ENCODE results near the gene PTPRN2. TPM values are rescaled to one million over a fixed set of nuclear protein-coding genes. Genes with fewer than 3 reads are reported as not detected.

PTPRN2 gene
- total and polyA plus RNA-seq, 9 of the 15 experiments (the other 6 are each of a cell fraction or from before 2014, with no cell fraction given): not detected

GRCh38 chr7:157745721-157746709 is 841.6 kb downstream of the PTPRN2 start:
- H3K27me3 ChIP-seq (ENCODE audit: control insufficient read depth in 2 of 2, insufficient read depth in 2 of 2, low read length in 2 of 2): peaks cover 46 to 66% of the 10 kb centered on the region in 2 experiments
- TF ChIP-seq CREB1 (IDR thresholded peaks at IDR 0.05) (no peak), CREB1 (CRISPR knock-in tag; IDR thresholded peaks at IDR 0.05) (no peak), ZNF76 (CRISPR knock-in tag; IDR thresholded peaks at IDR 0.05; ENCODE audit: borderline replicate concordance) (no peak), HMGN3 (IDR thresholded peaks at IDR 0.05; ENCODE audit: borderline replicate concordance, extremely low read depth, insufficient read length, low read depth, low read length) (no peak), ILF3 (IDR thresholded peaks at IDR 0.05; ENCODE audit: borderline replicate concordance) (no peak), TFAM (CRISPR knock-in tag; conservative IDR thresholded peaks at IDR 0.05) (no peak), ZNF583 (CRISPR knock-in tag; IDR thresholded peaks at IDR 0.05) (no peak), NR2C2 (CRISPR knock-in tag; IDR thresholded peaks at IDR 0.05) (no peak), NR2C2 (tag; IDR thresholded peaks at IDR 0.05) (no peak), RBM14 (IDR thresholded peaks at IDR 0.05; ENCODE audit: borderline replicate concordance, insufficient read depth, low read depth, low read length) (no peak), ZNF165 (CRISPR knock-in tag; IDR thresholded peaks at IDR 0.05; ENCODE audit: borderline replicate concordance) (no peak), NELFE (IDR thresholded peaks at IDR 0.05; ENCODE audit: insufficient read depth, insufficient read length) (no peak), CREB5 (CRISPR knock-in tag; IDR thresholded peaks at IDR 0.05) (no peak), POU5F1 (IDR thresholded peaks at IDR 0.05; ENCODE audit: borderline replicate concordance, low read depth, low read length, partially characterized antibody) (no peak)
- TF ChIP-seq, protein P1, sequence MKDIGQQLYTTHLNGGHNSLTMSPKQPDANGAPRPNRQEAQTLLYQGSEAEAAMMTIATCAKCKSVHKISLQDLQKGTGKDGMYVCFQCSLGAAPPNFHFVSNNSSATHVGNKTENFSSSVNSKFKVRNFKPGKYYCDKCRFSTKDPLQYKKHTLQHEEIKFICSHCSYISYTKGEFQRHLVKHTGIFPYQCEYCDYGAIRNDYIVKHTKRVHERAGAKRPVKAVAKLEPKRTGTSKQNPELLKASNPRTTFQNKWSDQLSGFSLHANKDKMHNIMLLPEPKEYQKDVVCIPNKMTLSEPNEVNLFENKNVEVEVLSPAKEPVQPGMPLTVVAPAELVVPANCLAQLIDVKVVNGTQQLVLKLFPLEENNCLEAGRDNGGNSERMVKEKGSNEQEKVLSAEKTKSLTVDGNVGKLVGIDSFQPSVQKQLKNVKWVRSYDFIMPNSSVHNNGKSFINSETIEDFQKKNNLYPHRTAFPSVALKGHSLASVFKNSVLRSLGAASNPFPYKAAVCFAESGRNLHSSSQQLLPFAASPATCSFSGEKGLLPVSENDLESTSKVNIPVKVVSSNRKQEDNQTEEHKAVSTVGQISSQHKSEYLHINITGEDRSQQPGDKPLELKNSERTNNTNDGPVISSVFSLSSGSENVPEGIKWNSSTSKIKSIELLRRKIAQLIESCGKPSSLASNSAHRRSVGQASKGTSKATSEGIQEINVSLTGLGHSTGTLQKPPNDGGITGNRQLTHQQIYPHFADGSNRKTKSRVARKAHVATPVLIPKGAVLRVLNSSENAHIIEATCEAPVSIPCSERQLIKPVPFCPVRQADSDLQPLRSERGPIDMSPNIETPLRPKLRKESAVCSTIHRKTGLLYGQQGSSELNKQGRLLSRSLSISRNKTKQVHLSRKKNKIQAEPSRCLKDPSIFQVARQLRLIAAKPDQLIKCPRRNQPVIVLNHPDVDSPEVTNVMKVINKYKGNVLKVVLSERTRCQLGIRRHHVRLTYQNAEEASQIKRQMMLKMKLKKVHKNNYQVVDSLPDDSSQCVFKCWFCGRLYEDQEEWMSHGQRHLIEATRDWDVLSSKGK (CRISPR knock-in tag; IDR thresholded peaks at IDR 0.05): no peak
- FAIRE-seq (no peak), DNase-seq (ENCODE audit: extremely low read depth in 1 of 4, low spot score in 3 of 4) (no peak), ATAC-seq (peak; percentile 56)
- no peaks in the 10 kb centered on the region for H3K79me2 ChIP-seq (ENCODE audit: control insufficient read depth, insufficient read depth, low read length)
- no peaks in the 10 kb centered on the region for H3K9me3 ChIP-seq (replicated peaks; ENCODE audit: control insufficient read depth, insufficient read depth, low read depth, low read length)
- H3K27ac ChIP-seq (ENCODE audit: extremely low read depth, low read depth, low read length): no peak overlapping the region
- 3% methylated on average over 25 of the region's 25 CpGs for WGBS (ENCODE audit: insufficient coverage, low coverage, missing lambda C conversion rate)
- no peaks in the 10 kb centered on the region for H3K9me1 ChIP-seq (ENCODE audit: control insufficient read depth, insufficient read depth, low read length)
- H2AFZ ChIP-seq (ENCODE audit: low read depth, low read length): no peak overlapping the region
- 0 out of 4 replicates have a peak overlapping the region, but pooled peaks of 1 of the 2 experiments have one; percentile 52 for H3K9ac ChIP-seq (ENCODE audit: insufficient read depth in 1 of 2, low read depth in 2 of 2, low read length in 2 of 2)
- peaks cover 0 to 5% of the 10 kb centered on the region in 2 experiments; a peak in 1 of 5 replicates for H3K4me1 ChIP-seq (replicated peaks in 1 of 2; ENCODE audit: control insufficient read depth in 2 of 2, insufficient read depth in 2 of 2, low read length in 2 of 2)
- CTCF ChIA-PET (ENCODE audit: low intra/inter-chr PET ratio): no interaction called here
- in situ Hi-C loops (cut with MboI): no loop called here
- intact Hi-C loops (cut with micrococcal nuclease): no loop called here
- no peaks in the 10 kb centered on the region for H3K36me3 ChIP-seq (ENCODE audit: control insufficient read depth, insufficient read depth, low read length)
- no TSS peak for BruUV-seq (replicated peaks)
- H4K20me1 ChIP-seq (replicated peaks; ENCODE audit: control insufficient read depth, insufficient read depth, low read length): peaks cover 8% of the 10 kb centered on the region
- no peak overlapping the region for H3K4me2 ChIP-seq (ENCODE audit: insufficient read depth, low read length)
- H3K4me3 ChIP-seq: no peak overlapping the region
- POLR2A ChIA-PET: interaction anchor here (0.5 to 0.6 kb wide), 2 partner anchors 25 to 72 kb away, joined by 3 read pairs; no protein-coding TSS in a partner anchor
